D721Med (cell line): ENCODE data around the gene MED28.

ENCODE experiments used
- DNase-seq: peaks from one replicate; pipeline ENCODE4 v3.0.0; 2011; ENCODE audit warnings: low spot score; ENCODE audit not compliant: insufficient read length
- FAIRE-seq: peaks from 2 replicates; lab custom pipeline; 2011; peaks lifted over from hg19 to GRCh38; lab: Jason Lieb, UNC
- CTCF ChIP-seq: IDR thresholded peaks from 2 replicates; pipeline ENCODE4 v1.5.1; 2012; ENCODE audit warnings: mild to moderate bottlenecking, control low read depth; ENCODE audit not compliant: insufficient read depth; ENCODE audit errors: missing control alignments

The MED28 gene

GRCh38 chr4:17682222-17682566 lies 67.8 kb downstream of the MED28 start:
- DNase-seq (no peak), FAIRE-seq (no peak)
- no peak for TF ChIP-seq CTCF
